ENCODE results near the gene C1orf167.

C1orf167 gene

DNA sequence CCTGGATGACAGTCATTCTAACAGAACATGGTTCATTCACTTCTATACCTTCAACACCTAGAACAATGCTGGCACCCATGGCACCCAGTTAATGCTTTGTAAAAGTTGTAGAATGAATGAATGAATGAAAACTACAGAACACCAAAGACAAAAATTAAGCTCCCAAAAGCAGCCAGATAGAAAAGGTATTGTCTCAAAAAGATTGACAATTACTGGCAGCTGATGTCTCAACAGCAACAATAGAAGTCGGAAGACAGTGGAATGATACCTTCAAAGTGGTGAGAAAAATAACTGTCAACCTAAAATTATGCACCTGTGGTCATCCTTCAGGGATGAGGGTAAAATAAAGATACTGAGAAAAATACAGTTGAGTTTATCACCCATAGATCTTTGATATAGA, 4.9 kb upstream of the C1orf167 start:
- DNase-seq (ENCODE audit: low read depth) = no peak
- TF ChIP-seq, protein P1, sequence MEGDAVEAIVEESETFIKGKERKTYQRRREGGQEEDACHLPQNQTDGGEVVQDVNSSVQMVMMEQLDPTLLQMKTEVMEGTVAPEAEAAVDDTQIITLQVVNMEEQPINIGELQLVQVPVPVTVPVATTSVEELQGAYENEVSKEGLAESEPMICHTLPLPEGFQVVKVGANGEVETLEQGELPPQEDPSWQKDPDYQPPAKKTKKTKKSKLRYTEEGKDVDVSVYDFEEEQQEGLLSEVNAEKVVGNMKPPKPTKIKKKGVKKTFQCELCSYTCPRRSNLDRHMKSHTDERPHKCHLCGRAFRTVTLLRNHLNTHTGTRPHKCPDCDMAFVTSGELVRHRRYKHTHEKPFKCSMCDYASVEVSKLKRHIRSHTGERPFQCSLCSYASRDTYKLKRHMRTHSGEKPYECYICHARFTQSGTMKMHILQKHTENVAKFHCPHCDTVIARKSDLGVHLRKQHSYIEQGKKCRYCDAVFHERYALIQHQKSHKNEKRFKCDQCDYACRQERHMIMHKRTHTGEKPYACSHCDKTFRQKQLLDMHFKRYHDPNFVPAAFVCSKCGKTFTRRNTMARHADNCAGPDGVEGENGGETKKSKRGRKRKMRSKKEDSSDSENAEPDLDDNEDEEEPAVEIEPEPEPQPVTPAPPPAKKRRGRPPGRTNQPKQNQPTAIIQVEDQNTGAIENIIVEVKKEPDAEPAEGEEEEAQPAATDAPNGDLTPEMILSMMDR (IDR thresholded peaks at IDR 0.05; ENCODE audit: low read depth, low read length) = no peak
- TF ChIP-seq MYC (IDR thresholded peaks at IDR 0.05; ENCODE audit: low read depth, low read length) = no peak
- TF ChIP-seq, protein P2, sequence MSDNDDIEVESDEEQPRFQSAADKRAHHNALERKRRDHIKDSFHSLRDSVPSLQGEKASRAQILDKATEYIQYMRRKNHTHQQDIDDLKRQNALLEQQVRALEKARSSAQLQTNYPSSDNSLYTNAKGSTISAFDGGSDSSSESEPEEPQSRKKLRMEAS (IDR thresholded peaks at IDR 0.05; ENCODE audit: low read depth, low read length) = no peak
- H3K4me3 ChIP-seq (ENCODE audit: low read depth, low read length) = no peak overlapping the region

DNA sequence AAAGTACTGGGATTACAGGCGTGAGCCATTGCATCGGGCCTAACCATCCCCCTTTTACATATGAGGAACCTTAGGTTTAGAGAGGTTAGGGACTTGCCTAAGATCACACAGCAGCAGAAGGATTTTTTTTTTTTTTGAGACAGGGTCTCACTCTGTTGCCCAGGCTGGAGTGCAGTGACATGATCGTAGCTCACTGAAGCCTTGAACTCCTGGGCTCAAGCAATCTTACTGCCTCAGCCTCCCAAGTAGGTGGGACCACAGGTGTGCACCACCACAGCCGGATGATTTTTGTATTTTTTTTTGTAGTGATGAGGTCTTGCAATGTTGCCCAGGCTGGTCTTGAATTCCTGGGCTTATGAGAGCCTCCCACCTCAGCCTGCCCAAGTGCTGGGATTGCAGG, 2.2 kb upstream of the C1orf167 start:
- no peak for DNase-seq (ENCODE audit: low read depth)
- TF ChIP-seq, protein P1 (IDR thresholded peaks at IDR 0.05; ENCODE audit: low read depth, low read length) = no peak
- TF ChIP-seq POLR2A (IDR thresholded peaks at IDR 0.05; ENCODE audit: extremely low read depth, insufficient read length) (no peak), MYC (IDR thresholded peaks at IDR 0.05; ENCODE audit: low read depth, low read length) (no peak)
- TF ChIP-seq, protein P2 (IDR thresholded peaks at IDR 0.05; ENCODE audit: low read depth, low read length) = no peak
- H3K4me3 ChIP-seq (ENCODE audit: low read depth, low read length) = no peak overlapping the region

DNA sequence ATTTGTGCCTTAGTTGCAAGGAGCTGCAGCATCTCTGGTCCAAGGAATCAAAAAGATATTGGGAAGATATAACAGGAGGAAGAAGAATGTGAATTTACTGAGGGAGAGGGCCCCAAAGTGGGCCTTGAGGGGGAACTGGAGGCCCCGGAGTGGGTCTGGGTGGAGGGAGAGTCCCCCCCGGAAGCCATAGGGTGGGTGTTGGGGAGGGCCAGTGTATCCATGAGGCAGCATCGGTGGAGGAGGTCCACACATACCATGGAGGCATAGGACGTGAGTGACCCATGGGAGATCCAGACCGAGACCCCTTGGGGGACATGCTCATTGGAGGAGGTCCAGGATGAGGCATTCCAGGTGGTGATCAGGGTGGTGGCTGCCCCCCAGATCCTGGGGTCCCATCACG, 708 bp upstream of the C1orf167 start:
- DNase-seq (ENCODE audit: low read depth) = no peak
- no peak overlapping the region for H3K4me3 ChIP-seq (ENCODE audit: low read depth, low read length)
- TF ChIP-seq, protein P2 (IDR thresholded peaks at IDR 0.05; ENCODE audit: low read depth, low read length) = no peak
- TF ChIP-seq POLR2A (IDR thresholded peaks at IDR 0.05; ENCODE audit: extremely low read depth, insufficient read length) (no peak), MYC (IDR thresholded peaks at IDR 0.05; ENCODE audit: low read depth, low read length) (no peak)
- TF ChIP-seq, protein P1 (IDR thresholded peaks at IDR 0.05; ENCODE audit: low read depth, low read length) = no peak

DNA sequence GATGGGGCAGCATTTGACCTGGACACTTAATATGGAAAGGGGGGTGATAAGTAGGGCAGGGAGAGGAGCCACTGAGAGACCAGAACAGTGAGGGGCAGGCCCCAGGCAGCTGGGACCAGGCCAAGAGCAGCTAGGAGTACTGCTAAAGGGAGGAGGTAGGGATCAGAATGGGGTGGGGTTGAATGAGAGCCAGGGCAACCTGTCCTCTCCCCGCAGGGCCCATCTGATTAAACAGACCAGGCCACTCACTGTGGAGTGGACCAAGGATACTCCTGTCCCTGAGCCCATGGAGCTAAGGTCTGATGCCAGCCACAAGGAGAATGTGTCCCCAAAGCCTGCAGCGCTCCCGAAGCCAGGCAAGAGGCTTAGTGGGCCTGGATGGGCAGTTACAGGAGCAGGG, 2.1 kb downstream of the C1orf167 start:
- no peak for DNase-seq (ENCODE audit: low read depth)
- no peak overlapping the region for H3K4me3 ChIP-seq (ENCODE audit: low read depth, low read length)
- TF ChIP-seq, protein P1 (IDR thresholded peaks at IDR 0.05; ENCODE audit: low read depth, low read length) = no peak
- TF ChIP-seq MYC (IDR thresholded peaks at IDR 0.05; ENCODE audit: low read depth, low read length) = no peak
- no peak for TF ChIP-seq POLR2A (IDR thresholded peaks at IDR 0.05; ENCODE audit: extremely low read depth, insufficient read length)
- TF ChIP-seq, protein P2 (IDR thresholded peaks at IDR 0.05; ENCODE audit: low read depth, low read length) = no peak

DNA sequence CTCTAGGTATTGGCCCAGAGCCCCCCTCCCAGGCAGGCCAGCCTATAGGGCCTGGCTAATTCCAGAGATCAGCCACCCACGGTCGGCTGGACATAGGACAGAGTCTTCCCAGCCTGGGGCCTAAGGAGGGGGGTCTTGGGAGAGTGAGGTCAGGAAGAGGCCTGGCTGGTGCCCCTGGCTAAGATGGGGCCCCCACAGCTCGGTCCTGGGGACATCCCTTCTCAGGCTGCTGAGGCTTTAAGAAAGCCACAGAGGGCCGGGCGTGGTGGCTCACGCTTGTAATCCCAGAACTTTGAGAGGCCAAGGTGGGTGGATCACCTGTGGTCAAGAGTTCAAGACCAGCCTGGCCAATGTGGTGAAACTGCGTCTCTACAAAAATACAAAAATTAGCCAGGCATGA, 2.5 kb downstream of the C1orf167 start:
- H3K4me3 ChIP-seq (ENCODE audit: low read depth, low read length) = no peak overlapping the region
- DNase-seq (ENCODE audit: low read depth) = no peak
- TF ChIP-seq, protein P2 (IDR thresholded peaks at IDR 0.05; ENCODE audit: low read depth, low read length) = no peak
- TF ChIP-seq MYC (IDR thresholded peaks at IDR 0.05; ENCODE audit: low read depth, low read length) (no peak), POLR2A (IDR thresholded peaks at IDR 0.05; ENCODE audit: extremely low read depth, insufficient read length) (no peak)
- TF ChIP-seq, protein P1 (IDR thresholded peaks at IDR 0.05; ENCODE audit: low read depth, low read length) = no peak

Measured in NB4 (cell line).